CD4-positive, alpha-beta T cell treated with Interleukin-17A for 4 hours (primary cell): Measurements from ENCODE around the gene PRKCZ.

Experiments used
- DNase-seq: peaks from one replicate; pipeline ENCODE4 v3.0.0-alpha.2; 2020; ENCODE audit warnings: mixed read lengths

Gene PRKCZ

GRCh38 chr1:2025491-2025981, 24.7 kb upstream of the PRKCZ start:
- peak; percentile 44 for DNase-seq

- no peak for DNase-seq
These were observed 22.1 kb upstream of the PRKCZ start for GRCh38 chr1:2027961-2028583.

DNA sequence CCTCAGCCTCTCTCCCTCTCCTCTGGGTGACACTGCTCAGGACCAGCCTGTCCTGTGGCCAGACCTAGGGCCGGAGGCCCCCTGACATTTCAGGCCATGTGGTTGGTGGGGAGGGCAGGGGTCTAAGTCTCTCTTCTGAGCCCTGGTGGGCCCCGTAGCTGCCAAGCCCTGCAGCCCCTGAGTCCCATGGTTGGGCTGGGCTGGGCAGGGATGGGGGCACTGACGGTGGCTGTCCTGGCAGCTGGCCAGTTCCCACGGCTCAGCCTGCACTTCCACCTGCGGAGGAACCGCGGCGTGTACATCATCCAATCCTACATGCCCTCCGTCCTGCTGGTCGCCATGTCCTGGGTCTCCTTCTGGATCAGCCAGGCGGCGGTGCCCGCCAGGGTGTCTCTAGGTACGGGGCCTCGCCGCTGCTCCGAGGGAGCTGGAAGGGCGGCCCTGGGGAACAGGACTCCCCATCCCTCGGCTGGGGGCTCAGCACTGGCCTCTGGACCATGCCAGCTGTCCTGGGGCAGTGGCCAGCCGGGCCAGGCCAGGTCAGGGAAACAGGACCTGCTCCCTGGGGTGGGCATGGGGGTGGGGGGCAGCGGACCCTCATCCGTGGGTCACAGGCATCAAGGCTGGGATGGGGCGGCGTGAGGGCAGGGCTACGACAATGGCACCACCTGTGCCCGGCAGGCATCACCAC, 21.2 kb upstream of the PRKCZ start:
- DNase-seq, result no peak

DNA sequence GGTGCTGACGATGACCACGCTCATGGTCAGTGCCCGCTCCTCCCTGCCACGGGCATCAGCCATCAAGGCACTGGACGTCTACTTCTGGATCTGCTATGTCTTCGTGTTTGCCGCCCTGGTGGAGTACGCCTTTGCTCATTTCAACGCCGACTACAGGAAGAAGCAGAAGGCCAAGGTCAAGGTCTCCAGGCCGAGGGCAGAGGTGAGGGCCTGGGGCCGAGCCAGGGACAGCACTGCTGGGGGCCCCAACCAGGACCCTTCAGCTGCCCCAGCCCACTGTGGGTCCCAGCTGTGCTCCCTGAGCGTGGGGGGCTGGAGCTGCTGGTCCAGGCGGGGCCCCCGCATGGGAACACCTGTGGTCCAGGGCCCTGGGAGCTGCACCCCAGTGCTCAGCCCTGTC, 20.6 kb upstream of the PRKCZ start:
- no peak for DNase-seq

DNA sequence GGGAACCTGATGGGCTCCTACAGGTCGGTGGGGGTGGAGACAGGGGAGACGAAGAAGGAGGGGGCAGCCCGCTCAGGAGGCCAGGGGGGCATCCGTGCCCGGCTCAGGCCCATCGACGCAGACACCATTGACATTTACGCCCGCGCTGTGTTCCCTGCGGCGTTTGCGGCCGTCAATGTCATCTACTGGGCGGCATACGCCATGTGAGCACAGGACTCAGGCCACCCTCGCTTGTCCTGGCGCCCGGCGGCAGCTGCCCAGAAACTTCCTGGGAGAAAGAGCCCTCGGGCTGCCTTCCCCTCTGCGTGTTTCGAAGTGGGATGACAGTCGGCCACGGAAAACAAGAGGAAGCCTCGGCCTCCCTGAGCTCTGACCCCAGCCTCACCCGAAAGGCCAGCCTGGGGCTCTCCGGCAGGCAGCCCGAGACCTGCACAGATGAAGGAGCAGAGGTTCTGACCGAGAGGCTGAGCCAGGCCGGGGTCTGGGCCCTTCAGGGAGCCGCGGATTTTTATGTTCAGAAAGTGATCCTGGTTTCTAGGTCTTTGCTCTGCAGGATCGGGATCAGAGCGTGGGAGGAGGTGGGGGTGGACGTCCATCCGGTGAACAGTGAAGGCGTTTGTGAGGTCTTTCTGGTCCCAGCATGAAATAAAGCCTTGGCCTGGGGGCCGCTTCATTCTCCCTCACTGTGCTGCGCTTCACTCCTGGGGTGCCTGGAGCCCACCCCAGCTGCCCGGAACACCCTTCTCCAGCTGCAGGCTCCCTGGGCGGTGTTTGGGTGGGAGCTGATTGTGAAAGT, 19.9 kb upstream of the PRKCZ start:
- no peak for DNase-seq

- no peak for DNase-seq
These were observed 18.4 kb upstream of the PRKCZ start for GRCh38 chr1:2031546-2032540.

DNA sequence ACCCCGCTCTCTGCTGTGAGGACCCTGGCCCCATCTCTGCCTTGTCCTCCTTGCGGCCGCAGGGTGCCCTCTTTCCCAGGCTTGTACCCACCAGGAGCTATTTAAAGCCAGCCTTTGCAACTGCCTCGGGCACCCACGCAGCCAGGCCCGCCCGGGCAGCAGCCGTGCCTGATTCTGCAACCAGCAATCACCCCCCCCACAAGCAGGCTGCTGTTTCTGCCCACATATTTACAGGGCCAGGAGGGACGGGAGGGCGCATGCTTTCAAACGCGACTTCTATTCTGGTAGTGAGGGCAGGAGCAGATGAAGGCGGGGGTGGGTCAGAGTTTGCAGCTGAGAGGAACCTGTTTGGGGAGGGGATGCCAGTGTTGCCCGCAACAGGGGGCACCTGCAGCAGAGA, 17.5 kb upstream of the PRKCZ start:
- DNase-seq, result no peak

GRCh38 chr1:2033165-2033564, 17.0 kb upstream of the PRKCZ start:
- DNase-seq, result no peak

GRCh38 chr1:2036287-2036686, 13.9 kb upstream of the PRKCZ start:
- DNase-seq, result no peak

DNA sequence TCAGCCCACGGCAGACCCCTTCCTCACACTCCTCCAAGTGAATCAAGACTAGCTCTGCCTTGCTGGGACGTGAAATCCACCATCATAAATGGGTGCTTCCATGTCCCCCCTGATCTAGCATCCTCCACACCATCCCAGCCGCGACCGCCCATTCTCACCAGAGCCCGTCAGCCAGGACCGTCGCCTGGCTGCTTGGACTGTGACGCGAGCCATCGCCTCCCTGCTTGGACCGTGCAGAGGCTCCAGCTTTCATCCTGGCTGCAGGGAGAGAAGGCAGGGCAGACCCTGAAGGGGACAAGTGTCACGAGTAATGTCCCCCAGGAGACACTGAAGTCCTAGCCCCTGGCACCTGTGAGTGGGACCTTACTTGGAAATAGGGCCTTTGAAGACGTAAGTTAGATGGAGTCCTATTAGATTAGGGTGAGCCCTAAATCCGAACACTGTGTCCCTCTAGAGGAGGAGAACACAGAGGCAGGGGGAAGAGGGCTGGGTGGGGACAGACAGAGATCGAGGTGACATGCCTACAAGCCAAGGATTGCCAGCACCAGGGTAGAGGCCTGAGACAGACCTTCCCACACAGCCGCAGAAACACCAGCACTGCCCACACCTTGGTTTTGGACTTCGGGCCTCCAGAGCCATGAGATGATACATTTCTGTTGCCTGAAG, 12.8 kb upstream of the PRKCZ start:
- DNase-seq, result no peak

GRCh38 chr1:2038229-2038628, 12.0 kb upstream of the PRKCZ start:
- DNase-seq, result no peak

GRCh38 chr1:2039251-2039650, 11.0 kb upstream of the PRKCZ start:
- no peak for DNase-seq

GRCh38 chr1:2041305-2041704, 8.9 kb upstream of the PRKCZ start:
- DNase-seq, result no peak

DNA sequence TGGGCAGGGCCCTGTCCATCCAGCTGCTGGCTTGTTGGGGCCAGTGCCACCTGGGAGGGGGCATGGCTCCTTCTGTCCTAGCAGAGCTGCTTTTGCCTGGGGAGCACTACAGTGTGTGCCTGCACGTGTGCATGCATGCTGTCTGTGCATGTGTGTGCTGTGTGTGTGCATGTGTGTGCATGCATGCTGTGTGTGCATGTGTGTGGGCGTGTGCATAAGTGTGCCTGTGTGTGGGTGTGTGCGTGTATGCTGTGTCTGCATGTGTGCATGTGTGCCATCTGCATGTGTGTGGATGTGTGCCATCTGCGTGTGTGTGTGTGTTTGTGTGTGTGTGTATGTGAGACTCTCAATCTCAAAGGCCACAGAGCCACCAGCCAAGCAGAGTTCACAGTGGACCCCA, 8.3 kb upstream of the PRKCZ start:
- no peak for DNase-seq

GRCh38 chr1:2042830-2043773, 7.1 kb upstream of the PRKCZ start:
- no peak for DNase-seq

DNA sequence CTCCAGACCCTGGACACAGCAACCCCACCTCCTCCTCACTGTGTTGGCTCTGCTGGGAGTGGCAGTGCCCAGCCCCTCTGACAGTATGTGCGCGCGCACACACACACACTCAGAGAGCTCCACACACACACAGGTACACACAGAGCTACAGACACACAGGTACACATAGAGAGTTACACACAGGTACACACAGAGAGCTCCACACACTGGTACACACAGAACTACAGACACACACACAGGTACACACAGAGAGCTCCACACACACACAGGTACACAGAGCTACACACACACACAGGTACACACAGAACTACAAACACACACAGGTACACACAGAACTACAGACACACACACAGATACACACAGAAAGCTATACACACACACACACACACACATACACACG, 6.3 kb upstream of the PRKCZ start:
- DNase-seq, result no peak

GRCh38 chr1:2044510-2045319, 5.5 kb upstream of the PRKCZ start:
- DNase-seq, result peak; percentile 84

DNA sequence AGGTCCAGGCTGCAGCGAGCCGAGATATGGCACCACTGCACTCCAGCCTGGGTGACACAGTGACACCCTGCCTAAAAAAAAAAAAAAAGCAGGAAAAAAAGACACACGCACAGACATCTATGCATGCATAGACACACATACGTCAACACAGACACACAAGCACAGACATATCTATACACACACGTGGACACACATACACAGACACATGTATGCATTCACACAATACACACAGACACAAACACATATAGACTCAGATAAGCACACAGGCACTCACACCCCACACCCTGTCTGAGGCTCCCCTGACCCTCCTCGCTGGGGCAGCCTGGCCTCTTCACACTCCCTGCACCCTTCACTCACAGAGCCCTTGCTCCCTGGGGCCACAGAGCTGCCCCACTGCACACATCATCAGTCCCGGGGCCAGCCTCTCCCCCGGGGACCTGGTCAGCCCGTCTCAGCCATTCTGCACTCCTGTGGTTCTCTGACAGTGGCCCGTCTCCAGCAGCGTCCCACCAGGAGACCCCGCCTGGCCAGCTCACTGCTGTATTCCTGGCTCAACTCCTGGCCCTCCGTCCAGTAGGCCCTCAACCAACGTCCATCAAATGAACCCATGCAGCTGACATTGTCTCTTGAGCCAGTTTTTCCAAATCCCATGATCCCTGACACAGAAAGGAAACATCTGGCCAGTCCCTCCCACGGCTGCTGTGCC, 4.6 kb upstream of the PRKCZ start:
- no peak for DNase-seq
